Breast epithelium (tissue), 3 donors: ENCODE measurements around the gene TNNT1.

Experiments used
- CTCF ChIP-seq, 3 donors: fragments of 450-650 bp; IDR thresholded peaks; one replicate each; pipeline ENCODE4 v1.5.1; 2016 to 2017; ENCODE audit warnings: antibody characterized with exemption in 3 of 3, mild to moderate bottlenecking in 3 of 3, moderate library complexity in 3 of 3
- POLR2A ChIP-seq: fragments of 450-650 bp; IDR thresholded peaks from one replicate; pipeline ENCODE4 v1.6.1; 2016; ENCODE audit warnings: antibody characterized with exemption, mild to moderate bottlenecking, moderate library complexity

GRCh38 chr19:55197528-55197927 is 48.5 kb upstream of the TNNT1 start:
- TF ChIP-seq CTCF (IDR thresholded peaks at IDR 0.05) (no peak), POLR2A (no peak)
